GM18519 (cell line): ENCODE data around the gene CD58.

Experiments
- ATAC-seq: cut with Tn5 transposase; IDR thresholded peaks from one replicate; pipeline ENCODE4 v1.9.1; 2021; ENCODE audit warnings: mild to moderate bottlenecking, moderate library complexity; ENCODE audit not compliant: unreplicated experiment, low FRiP score

The CD58 gene

DNA sequence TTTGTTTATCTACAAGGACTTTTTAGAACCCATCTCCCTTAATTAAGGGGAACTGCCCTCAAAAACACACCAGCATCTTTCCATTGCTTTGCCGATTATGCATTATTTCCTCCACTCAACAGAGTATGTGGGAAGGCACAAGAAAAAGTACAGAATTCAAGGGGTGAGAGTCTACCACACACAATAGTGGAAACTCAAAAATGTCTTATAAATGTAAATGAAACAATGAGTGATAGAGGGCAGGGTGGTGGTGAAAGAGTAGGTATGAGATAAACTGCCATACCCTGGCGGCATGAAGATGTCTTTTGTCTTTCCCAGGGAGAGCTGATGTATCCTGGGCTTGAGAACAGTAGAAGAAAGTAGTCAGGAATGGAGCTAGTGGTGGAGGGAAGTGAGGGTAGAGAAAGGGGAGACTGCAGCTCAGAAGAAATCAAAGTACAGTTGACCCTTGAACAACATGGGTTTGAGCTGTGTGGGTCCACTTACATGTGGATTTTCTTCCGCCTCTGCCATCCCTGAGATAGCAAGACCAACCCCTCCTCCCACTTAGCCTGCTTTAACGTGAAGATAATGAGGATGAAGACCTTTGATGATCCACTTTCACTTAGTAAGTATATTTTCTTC is 24.4 kb downstream of the CD58 start:
- ATAC-seq: no peak

DNA sequence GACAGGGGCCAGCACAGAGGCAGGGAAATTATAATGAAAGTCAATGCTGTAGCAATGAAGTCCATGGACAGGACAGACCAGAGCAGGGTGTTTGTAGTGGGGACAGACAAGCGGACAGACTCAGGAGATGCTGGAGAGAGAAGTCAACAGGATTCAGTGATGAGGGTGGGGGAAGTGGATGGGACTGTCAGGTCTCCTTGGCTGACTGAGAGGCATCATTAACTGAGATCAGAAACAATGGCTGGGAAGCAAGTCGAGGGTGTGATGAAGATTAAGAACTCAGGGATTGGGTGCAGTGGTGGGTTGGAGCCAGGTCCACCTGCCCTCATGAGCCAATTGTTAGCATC is 25.5 kb downstream of the CD58 start:
- no peak for ATAC-seq

DNA sequence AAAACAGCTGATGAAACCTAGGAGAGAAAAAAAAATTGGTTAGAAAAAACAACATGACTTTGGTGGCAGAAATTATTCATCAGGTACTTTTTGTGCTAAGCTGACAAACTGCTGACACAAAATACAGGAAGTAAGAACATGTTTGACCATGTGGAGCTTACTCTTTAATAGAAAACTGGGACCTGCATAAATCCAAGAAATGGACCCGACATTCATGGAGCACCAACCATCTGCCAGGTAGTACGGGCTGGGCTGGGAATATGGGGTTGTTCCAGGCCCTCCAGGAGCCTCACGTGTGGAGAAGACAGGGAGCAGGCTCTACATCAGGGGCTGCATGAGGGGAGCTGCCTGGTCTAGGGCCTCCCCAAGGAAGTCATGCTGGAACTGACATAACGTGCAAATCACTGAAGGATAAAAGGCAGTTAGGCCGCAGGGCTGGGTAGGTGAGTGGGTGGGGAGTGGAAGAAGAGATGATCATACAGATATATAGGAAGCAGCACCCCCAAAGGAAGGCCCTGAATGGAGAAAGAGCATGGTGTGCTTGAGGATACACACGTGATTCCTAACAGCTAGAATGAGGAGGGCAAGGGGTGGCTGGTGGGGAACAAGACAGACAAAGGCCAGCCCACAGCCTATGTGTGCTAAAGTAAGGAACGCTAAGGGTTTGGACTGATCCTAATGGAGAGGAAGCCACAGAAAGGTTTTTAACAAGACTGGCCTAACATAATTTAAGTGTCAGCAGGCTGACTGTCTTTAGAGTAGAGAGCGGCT is 26.1 kb downstream of the CD58 start:
- ATAC-seq: peak; percentile 36

DNA sequence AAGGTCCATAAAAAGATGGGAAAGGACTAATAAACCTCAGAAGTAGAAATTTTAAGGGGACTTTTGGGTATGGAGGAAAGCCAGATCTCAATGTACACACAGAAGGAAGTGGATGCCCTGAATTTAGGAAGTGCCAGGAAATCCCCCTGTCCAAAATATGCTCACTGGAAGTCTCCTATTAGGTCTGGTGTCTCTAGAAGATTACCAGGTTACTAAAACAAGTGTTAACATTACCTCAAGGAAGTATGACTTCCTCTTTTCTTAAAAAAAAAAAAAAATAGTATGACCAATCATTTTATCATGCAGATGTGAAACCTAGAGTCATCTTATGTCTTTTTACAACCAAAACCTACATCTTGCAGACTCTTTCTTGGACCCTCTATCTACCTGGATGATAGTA is 30.7 kb downstream of the CD58 start:
- peak; percentile 40 for ATAC-seq

DNA sequence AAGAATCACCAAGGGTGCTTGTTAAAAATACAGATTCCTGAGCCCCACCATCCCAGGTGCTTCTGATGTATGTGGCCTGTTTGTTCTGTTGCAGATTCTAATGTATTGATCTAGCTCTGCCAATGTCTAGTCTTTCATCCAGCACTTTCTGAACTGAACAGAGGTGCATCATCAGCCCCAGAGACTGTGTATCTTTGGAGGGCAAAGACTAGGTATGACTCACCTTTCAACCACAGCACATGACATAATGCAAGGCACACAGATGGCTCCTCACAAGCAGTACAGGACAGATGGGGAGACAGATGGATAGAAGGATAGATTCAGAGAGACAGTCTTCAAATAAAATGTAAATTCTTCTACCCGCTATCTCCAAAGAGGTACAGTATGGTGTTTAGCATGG is 32.3 kb downstream of the CD58 start:
- peak; percentile 67 for ATAC-seq

DNA sequence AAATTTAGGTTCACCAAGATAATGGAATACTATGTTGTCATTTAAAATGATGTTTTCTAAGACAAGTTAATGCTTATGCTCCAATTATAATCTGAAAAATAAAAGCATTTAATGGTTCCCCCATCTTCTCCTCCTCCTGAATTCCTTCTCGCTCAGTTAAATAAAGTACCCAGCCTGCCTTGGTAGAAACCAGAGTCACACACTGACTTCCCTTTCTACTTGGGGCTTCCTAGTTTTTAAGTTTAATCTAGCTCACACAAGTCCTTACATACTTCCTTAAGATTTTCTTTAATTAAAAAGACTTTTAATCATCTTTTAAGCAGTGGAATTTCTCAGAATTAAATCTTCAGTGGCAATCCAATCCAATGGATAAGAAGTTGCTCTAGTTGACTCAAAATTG is 32.9 kb downstream of the CD58 start:
- no peak for ATAC-seq

- ATAC-seq: no peak
These were observed 33.6 kb downstream of the CD58 start for GRCh38 chr1:116537040-116537831.

DNA sequence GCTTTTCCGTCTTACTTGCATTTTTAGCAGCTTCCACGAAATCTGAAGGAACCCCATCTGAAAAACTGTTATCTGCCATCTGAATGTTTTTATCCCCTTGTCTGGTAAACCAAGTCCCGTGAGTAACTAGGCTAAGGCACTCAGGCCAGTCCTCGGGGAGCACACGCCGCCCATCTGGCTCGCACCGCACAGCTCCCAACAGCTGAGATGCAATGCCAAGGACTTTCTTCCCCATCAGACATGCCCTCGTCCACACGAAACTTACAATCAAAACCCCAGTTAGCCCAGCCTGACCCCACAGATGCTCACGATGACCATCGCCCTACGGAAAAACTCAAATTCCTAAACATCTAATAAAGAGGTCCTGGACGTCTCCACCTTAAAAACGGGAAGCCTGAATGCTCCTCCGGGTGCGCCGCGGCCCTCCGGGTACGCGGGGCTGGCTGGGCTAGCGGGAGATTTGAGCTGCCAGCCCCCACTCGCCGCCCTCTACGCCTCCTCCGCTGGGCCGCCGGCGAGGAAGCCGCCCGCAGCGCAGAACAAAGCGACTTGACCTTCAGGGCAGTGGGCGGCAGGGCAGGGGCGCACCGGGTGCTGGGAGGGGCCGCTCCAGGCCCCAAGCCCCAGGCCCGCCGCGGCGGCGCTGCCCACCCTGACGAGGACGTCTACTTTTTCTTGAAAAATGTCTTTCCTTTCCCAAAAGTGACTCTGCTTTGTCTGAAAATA is 36.6 kb downstream of the CD58 start:
- no peak for ATAC-seq

DNA sequence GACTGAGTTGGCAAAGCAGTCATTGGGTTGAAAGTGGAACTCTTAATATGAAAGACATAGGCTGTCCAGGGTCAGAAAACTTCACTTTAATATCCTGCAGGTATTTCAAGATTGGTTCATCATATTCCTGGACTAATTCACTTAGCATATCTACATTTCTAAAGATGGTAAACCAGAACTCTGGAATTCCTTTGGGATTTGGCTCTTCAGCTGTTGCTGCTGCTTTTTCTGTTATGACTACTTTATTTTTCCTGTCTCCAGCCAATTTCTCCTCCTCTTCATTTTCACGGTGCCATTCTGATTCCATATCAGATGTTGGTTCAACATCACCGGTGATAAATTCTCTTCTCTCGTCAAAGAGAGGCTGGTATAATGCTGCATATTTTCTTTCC is 37.4 kb downstream of the CD58 start:
- ATAC-seq: no peak

- no peak for ATAC-seq
These were observed 38.0 kb downstream of the CD58 start for GRCh38 chr1:116532671-116533428.

- no peak for ATAC-seq
These were observed 38.9 kb downstream of the CD58 start for GRCh38 chr1:116531917-116532316.

DNA sequence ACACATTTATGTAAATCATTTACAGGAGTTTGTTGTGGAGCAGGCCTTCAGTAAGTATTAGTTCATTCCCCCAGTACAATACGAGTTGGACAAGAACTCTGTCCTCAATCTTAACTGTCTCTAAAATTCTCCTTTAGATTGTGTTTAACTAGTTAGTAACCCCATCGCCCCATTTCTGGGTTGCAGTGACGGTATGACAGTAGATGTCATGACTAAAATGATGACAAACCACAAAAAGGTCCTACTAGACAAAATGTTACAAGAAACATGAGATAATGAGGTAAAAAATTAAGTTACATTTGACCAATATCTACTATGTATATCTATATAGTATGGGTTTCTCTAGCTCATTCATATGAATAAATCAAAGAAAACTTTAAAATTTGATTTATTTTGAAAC is 41.1 kb downstream of the CD58 start:
- ATAC-seq: no peak

DNA sequence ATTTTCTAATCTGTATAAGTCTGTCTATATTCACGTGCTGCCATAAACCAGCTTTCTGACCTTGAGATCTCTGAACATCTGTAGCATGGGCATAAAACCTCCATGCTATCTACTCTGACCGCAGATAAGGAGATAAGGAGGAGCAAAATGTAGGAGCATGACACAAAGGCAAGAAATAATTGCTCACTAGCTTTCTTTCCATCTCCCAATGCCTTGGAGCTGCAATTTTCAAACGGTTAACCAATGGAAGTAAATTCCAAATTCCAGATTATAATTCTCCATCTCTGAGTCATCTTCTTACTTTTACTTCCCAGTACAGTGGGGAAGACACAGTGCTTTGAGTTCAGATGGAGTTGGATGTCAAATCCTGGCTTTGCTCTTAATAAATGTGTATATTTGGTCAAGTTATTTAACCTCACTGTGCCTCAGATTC is 41.6 kb downstream of the CD58 start:
- no peak for ATAC-seq

DNA sequence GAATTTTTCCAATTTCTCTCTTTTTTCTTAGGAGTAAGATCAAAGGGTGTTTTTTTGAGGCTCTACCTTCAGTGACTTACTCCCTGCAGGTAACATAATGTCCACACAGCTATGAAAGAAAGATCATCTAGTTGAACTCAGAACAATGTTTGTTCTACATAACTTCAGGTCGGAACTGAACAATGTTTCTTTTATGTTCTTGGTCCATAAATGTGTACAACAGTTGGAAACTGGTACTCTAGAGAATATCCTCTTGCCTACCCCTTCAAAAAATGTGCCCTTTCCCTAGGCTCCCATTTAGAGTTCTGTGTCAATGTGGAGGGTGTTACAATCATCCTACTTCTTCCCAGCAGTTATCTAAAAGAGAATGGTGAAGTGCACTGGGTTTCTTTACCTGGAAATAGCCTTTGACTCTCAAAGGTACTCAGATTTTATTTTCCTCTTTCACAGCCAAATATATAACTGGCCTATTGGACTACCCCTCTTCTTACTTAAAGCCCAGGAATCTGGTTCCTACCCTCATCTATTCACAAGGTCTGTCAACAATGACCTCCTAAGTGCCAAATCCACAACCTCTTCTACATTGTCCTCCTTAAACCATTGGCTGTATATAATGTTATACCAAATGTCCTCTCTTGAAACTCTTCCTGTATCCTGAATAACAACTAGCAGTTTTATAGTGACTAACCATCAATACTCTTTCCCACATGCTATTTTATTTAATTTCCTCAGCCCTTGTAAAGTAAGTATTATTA is 42.3 kb downstream of the CD58 start:
- ATAC-seq: no peak

- ATAC-seq: no peak
These were observed 45.4 kb downstream of the CD58 start for GRCh38 chr1:116525440-116525839.

DNA sequence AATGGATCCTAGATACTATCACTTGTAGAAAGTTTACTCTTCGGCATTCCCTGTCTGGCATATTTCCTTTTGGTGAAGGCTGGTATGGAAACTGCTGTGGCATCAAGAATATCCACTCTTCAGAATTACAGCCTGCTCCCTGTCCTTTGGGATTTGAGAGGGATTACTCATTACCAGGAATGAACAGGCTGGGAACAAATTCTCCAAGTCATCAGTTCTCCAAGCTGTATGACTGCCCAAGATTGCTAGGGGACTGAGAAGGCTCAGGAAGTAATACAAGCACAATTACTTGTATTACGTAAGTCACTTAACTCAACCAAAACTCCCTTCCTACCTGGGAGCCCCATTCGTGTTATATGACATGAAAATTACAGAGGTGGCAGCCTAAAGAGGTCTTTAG is 49.6 kb downstream of the CD58 start:
- ATAC-seq: no peak

DNA sequence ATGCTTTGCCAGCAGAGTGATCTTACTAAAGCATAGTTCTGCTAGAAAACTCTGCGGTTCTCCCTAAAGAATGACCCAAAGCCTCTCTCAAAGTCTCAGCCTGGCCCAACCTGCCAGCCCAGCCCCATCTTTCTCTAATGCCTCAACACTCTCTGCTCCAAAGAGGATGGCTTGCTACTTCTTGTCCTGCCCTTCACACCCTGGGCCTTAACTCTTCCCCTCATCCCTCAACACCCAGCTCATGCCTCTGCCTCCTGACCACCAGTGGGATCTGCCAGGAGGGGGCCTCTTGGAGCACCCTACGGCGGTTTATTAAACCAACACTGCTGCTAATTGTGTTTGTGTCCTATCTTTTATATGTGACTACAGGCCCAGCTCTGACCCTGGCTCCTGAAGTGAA is 52.4 kb downstream of the CD58 start:
- ATAC-seq: no peak

- no peak for ATAC-seq
These were observed 54.2 kb downstream of the CD58 start for GRCh38 chr1:116516631-116517030.

DNA sequence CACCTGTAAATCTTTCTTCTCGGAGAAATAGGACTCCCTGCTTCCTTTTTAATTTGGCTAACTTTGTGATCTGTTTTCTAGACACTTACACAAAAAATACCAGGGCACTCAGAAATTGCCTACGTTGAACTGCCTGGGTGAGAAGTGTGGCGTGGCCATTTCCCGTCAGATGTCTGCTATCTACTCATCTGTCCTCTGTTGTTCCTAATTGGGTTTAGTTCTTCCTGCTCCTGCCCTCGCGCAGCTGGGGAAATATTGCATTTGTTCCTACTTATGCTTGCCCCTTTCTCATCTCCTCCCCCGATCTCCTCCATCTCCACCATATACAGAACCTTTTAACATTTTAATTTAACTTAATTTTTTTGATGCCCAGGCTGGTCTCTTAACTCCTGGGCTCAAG is 55.1 kb downstream of the CD58 start:
- ATAC-seq: no peak
